ENCODE measurements around the gene SZT2. TPM values are rescaled to one million over a fixed set of nuclear protein-coding genes. Genes with fewer than 3 reads are reported as not detected.

The SZT2 gene
- total RNA-seq, 1 donor from 2014 or later: 33.6 TPM

GRCh38 chr1:43357251-43357650 lies 32.4 kb upstream of the SZT2 start:
- DNase-seq (ENCODE audit: low spot score): no peak
- no peaks in the 10 kb centered on the region for H3K27me3 Mint-ChIP-seq (ENCODE audit: low read depth)
- peaks cover 40% of the 10 kb centered on the region for H3K4me1 Mint-ChIP-seq (ENCODE audit: low read depth)
- H3K36me3 Mint-ChIP-seq (ENCODE audit: low read depth): peaks cover 9% of the 10 kb centered on the region
- no peak overlapping the region for H3K4me3 Mint-ChIP-seq (ENCODE audit: unreplicated experiment)
- H3K9me3 Mint-ChIP-seq (ENCODE audit: low read depth): no peaks in the 10 kb centered on the region
- no peak overlapping the region for H3K27ac Mint-ChIP-seq (ENCODE audit: unreplicated experiment)
- TF ChIP-seq, protein P1, sequence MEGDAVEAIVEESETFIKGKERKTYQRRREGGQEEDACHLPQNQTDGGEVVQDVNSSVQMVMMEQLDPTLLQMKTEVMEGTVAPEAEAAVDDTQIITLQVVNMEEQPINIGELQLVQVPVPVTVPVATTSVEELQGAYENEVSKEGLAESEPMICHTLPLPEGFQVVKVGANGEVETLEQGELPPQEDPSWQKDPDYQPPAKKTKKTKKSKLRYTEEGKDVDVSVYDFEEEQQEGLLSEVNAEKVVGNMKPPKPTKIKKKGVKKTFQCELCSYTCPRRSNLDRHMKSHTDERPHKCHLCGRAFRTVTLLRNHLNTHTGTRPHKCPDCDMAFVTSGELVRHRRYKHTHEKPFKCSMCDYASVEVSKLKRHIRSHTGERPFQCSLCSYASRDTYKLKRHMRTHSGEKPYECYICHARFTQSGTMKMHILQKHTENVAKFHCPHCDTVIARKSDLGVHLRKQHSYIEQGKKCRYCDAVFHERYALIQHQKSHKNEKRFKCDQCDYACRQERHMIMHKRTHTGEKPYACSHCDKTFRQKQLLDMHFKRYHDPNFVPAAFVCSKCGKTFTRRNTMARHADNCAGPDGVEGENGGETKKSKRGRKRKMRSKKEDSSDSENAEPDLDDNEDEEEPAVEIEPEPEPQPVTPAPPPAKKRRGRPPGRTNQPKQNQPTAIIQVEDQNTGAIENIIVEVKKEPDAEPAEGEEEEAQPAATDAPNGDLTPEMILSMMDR (IDR thresholded peaks at IDR 0.05): no peak

DNA sequence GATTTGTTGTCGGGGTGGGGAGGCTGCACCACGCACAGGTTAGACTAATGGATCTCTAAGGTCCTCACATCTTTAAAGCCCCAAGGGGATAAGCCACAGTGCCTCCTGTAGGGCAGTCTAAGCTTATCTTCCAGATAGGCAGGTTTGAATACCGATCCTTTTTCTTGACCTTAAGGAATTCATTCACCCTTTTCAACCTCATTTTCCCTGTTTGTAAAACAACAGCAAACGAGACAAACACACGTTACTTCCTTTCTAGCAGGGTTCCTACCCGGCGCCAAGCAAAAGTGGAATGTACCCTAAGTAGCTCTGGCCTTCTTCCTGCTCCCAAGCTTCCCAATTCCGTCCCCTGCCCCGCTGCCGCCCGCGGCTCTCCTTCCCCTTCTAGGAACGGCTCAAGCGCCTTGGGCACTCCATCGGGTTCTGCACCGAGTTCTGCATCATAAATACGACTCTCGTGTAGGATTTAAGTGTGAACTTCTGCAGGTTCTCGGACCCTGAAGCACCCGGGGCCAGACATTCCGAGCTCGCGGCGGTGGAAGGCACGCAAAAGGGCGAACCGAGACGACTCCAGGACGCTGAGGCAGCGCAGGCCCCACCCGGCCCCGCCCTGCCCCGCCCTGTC lies 31.5 kb upstream of the SZT2 start:
- Mint-ChIP-seq H3K4me3 (ENCODE audit: unreplicated experiment) (peak overlapping the region; percentile 85), H3K27me3 (ENCODE audit: low read depth) (no peaks in the 10 kb centered on the region), H3K4me1 (ENCODE audit: low read depth) (peaks cover 40% of the 10 kb centered on the region), H3K27ac (ENCODE audit: unreplicated experiment) (peak overlapping the region; percentile 95), H3K9me3 (ENCODE audit: low read depth) (no peaks in the 10 kb centered on the region), H3K36me3 (ENCODE audit: low read depth) (peaks cover 13% of the 10 kb centered on the region)
- no peak for DNase-seq (ENCODE audit: low spot score)
- TF ChIP-seq, protein P1 (IDR thresholded peaks at IDR 0.05): peak; percentile 74

GRCh38 chr1:43358746-43359693 lies 30.7 kb upstream of the SZT2 start, which contains the start of gene CDC20:
Gene CDC20 (plus strand): TSS chr1:43358981. CDS start chr1:43359216, 235 bp downstream.
- Mint-ChIP-seq H3K4me3 (ENCODE audit: unreplicated experiment) (peak within 1 kb of the TSS; percentile 85), H3K27ac (ENCODE audit: unreplicated experiment) (peak within 1 kb of the TSS; percentile 95), H3K4me1 (ENCODE audit: low read depth) (peaks cover 40% of the 10 kb centered on the region), H3K27me3 (ENCODE audit: low read depth) (no peaks in the 10 kb centered on the region), H3K36me3 (ENCODE audit: low read depth) (peaks cover 16% of the 10 kb centered on the region), H3K9me3 (ENCODE audit: low read depth) (no peaks in the 10 kb centered on the region)
- TF ChIP-seq, protein P1 (IDR thresholded peaks at IDR 0.05): no peak
- peak; percentile 99 for DNase-seq (ENCODE audit: low spot score)

- H3K4me1 Mint-ChIP-seq (ENCODE audit: low read depth): peaks cover 40% of the 10 kb centered on the region
- TF ChIP-seq, protein P1 (IDR thresholded peaks at IDR 0.05): no peak
- peak overlapping the region; percentile 85 for H3K4me3 Mint-ChIP-seq (ENCODE audit: unreplicated experiment)
- H3K27me3 Mint-ChIP-seq (ENCODE audit: low read depth): no peaks in the 10 kb centered on the region
- peak overlapping the region; percentile 95 for H3K27ac Mint-ChIP-seq (ENCODE audit: unreplicated experiment)
- H3K36me3 Mint-ChIP-seq (ENCODE audit: low read depth): peaks cover 22% of the 10 kb centered on the region
- DNase-seq (ENCODE audit: low spot score): no peak
- no peaks in the 10 kb centered on the region for H3K9me3 Mint-ChIP-seq (ENCODE audit: low read depth)
Observed at GRCh38 chr1:43359696-43360095, 30.0 kb upstream of the SZT2 start.

GRCh38 chr1:43360616-43361015 lies 29.1 kb upstream of the SZT2 start:
- H3K9me3 Mint-ChIP-seq (ENCODE audit: low read depth): no peaks in the 10 kb centered on the region
- DNase-seq (ENCODE audit: low spot score): no peak
- H3K27me3 Mint-ChIP-seq (ENCODE audit: low read depth): no peaks in the 10 kb centered on the region
- H3K4me1 Mint-ChIP-seq (ENCODE audit: low read depth): peaks cover 46% of the 10 kb centered on the region
- peak overlapping the region; percentile 5 for H3K27ac Mint-ChIP-seq (ENCODE audit: unreplicated experiment)
- TF ChIP-seq, protein P1 (IDR thresholded peaks at IDR 0.05): no peak
- no peak overlapping the region for H3K4me3 Mint-ChIP-seq (ENCODE audit: unreplicated experiment)
- peaks cover 27% of the 10 kb centered on the region for H3K36me3 Mint-ChIP-seq (ENCODE audit: low read depth)

Measured in chondrocyte (in vitro differentiated cells).